ENCODE results near the gene DPM2.

The DPM2 gene

GRCh38 chr9:127915325-127915752, 22.3 kb downstream of the DPM2 start:
- Mint-ChIP-seq H3K27ac (peak overlapping the region; percentile 88), H3K27me3 (no peaks in the 10 kb centered on the region), H3K36me3 (ENCODE audit: low read depth) (peaks cover 27% of the 10 kb centered on the region), H3K9me3 (no peaks in the 10 kb centered on the region), H3K4me3 (peak overlapping the region; percentile 87), H3K4me1 (ENCODE audit: low read depth) (peaks cover 72% of the 10 kb centered on the region)

GRCh38 chr9:127913682-127914081, 24.0 kb downstream of the DPM2 start:
- Mint-ChIP-seq H3K27ac (peak overlapping the region; percentile 40), H3K9me3 (no peaks in the 10 kb centered on the region), H3K4me1 (ENCODE audit: low read depth) (peaks cover 55% of the 10 kb centered on the region), H3K4me3 (no peak overlapping the region), H3K27me3 (no peaks in the 10 kb centered on the region), H3K36me3 (ENCODE audit: low read depth) (peaks cover 28% of the 10 kb centered on the region)

DNA sequence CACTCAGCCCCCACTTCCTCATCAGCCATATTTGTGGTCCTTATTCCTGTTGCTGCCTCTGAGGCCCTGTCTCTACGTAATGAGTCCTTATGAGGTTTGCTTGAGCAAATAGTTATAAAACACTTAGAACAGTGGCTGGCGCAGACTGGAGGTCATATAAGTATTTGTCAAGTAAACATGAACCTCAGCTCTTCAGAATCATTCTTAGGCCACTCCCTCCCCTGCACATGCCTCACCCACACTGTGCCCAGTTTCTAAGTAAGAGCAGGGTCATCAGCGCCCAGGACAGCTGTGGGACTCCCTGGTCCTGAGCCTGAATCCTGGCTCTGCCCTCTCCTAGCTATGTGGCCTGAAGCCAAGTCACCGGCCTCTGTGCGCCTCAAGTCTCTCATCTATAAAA, 24.8 kb downstream of the DPM2 start:
- H3K36me3 Mint-ChIP-seq (ENCODE audit: low read depth) = peaks cover 34% of the 10 kb centered on the region
- no peaks in the 10 kb centered on the region for H3K9me3 Mint-ChIP-seq
- no peak overlapping the region for H3K4me3 Mint-ChIP-seq
- H3K27me3 Mint-ChIP-seq = no peaks in the 10 kb centered on the region
- H3K27ac Mint-ChIP-seq = peak overlapping the region; percentile 55
- H3K4me1 Mint-ChIP-seq (ENCODE audit: low read depth) = peaks cover 48% of the 10 kb centered on the region

DNA sequence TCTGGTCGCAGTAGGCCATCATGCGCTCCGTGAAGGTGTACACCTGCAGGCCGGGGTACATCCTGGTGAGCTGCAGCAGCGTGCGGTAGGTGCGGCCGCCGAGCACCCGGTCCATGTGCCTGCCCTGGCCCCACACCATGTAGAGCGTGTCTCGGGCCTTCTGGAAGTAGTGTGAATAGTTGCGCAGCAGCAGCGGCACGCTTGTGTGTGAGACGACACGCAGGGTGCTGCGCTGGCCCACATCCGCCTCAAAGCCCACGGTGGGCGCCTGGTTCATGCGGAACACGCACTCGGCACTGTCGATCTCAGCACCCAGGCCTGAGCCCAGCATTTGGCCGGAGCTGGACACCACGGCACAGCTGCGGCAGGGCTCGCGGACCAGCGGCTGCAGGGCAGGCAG, 25.4 kb downstream of the DPM2 start:
- no peaks in the 10 kb centered on the region for H3K9me3 Mint-ChIP-seq
- no peaks in the 10 kb centered on the region for H3K27me3 Mint-ChIP-seq
- H3K36me3 Mint-ChIP-seq (ENCODE audit: low read depth) = peaks cover 34% of the 10 kb centered on the region
- no peak overlapping the region for H3K27ac Mint-ChIP-seq
- peaks cover 46% of the 10 kb centered on the region for H3K4me1 Mint-ChIP-seq (ENCODE audit: low read depth)
- H3K4me3 Mint-ChIP-seq = no peak overlapping the region

DNA sequence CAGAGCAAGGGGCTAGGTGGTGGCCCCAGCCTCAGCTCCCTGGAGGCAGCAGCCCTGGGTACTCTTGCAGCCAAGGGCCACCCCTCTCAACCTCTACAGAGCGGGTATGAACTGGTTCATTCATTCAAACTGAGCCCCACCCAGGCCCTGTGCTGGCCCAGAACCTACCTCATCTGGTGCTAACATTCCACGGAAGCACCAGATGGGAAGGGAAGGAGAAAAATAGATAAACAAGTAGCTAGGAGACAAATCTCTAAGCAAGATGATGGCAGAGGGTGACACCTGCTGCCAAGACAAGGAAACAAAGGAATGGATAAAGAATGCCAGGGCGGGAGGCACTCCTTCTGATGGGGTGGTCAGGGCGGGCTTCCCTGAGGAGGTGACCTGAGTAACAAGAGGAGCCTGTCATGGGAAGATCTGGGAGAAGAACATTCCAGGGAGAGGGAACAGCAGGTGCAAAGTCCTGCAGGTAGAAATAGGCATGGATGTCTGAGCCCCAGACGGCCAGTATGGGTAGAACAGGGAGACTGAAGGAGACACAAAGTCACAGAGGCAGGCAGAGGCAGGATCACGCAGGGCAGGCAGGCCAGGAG, 26.9 kb downstream of the DPM2 start:
- no peak overlapping the region for H3K4me3 Mint-ChIP-seq
- no peaks in the 10 kb centered on the region for H3K27me3 Mint-ChIP-seq
- peaks cover 55% of the 10 kb centered on the region for H3K4me1 Mint-ChIP-seq (ENCODE audit: low read depth)
- H3K9me3 Mint-ChIP-seq = no peaks in the 10 kb centered on the region
- peak overlapping the region; percentile 83 for H3K27ac Mint-ChIP-seq
- H3K36me3 Mint-ChIP-seq (ENCODE audit: low read depth) = peaks cover 34% of the 10 kb centered on the region

GRCh38 chr9:127909839-127910273, 27.8 kb downstream of the DPM2 start:
- Mint-ChIP-seq H3K36me3 (ENCODE audit: low read depth) (peaks cover 34% of the 10 kb centered on the region), H3K9me3 (no peaks in the 10 kb centered on the region), H3K4me3 (no peak overlapping the region), H3K27ac (no peak overlapping the region), H3K4me1 (ENCODE audit: low read depth) (peaks cover 57% of the 10 kb centered on the region), H3K27me3 (no peaks in the 10 kb centered on the region)

GRCh38 chr9:127908660-127908926, 29.1 kb downstream of the DPM2 start:
- peaks cover 29% of the 10 kb centered on the region for H3K36me3 Mint-ChIP-seq (ENCODE audit: low read depth)
- no peak overlapping the region for H3K27ac Mint-ChIP-seq
- H3K4me1 Mint-ChIP-seq (ENCODE audit: low read depth) = peaks cover 64% of the 10 kb centered on the region
- no peak overlapping the region for H3K4me3 Mint-ChIP-seq
- H3K9me3 Mint-ChIP-seq = no peaks in the 10 kb centered on the region
- no peaks in the 10 kb centered on the region for H3K27me3 Mint-ChIP-seq

GRCh38 chr9:127907867-127908659, 29.6 kb downstream of the DPM2 start:
- peak overlapping the region; percentile 52 for H3K27ac Mint-ChIP-seq
- no peak overlapping the region for H3K4me3 Mint-ChIP-seq
- H3K27me3 Mint-ChIP-seq = no peaks in the 10 kb centered on the region
- H3K9me3 Mint-ChIP-seq = no peaks in the 10 kb centered on the region
- peaks cover 69% of the 10 kb centered on the region for H3K4me1 Mint-ChIP-seq (ENCODE audit: low read depth)
- peaks cover 27% of the 10 kb centered on the region for H3K36me3 Mint-ChIP-seq (ENCODE audit: low read depth)

- Mint-ChIP-seq H3K4me3 (peak overlapping the region; percentile 85), H3K27me3 (no peaks in the 10 kb centered on the region), H3K27ac (peak overlapping the region; percentile 98), H3K4me1 (ENCODE audit: low read depth) (peaks cover 63% of the 10 kb centered on the region), H3K9me3 (no peaks in the 10 kb centered on the region), H3K36me3 (ENCODE audit: low read depth) (peaks cover 11% of the 10 kb centered on the region)
Measured at GRCh38 chr9:127905788-127906191, 31.9 kb downstream of the DPM2 start.

GRCh38 chr9:127905004-127905728, 32.5 kb downstream of the DPM2 start:
- H3K4me3 Mint-ChIP-seq = peak overlapping the region; percentile 85
- H3K27ac Mint-ChIP-seq = peak overlapping the region; percentile 98
- H3K9me3 Mint-ChIP-seq = no peaks in the 10 kb centered on the region
- no peaks in the 10 kb centered on the region for H3K27me3 Mint-ChIP-seq
- H3K4me1 Mint-ChIP-seq (ENCODE audit: low read depth) = peaks cover 59% of the 10 kb centered on the region
- H3K36me3 Mint-ChIP-seq (ENCODE audit: low read depth) = peaks cover 7% of the 10 kb centered on the region

DNA sequence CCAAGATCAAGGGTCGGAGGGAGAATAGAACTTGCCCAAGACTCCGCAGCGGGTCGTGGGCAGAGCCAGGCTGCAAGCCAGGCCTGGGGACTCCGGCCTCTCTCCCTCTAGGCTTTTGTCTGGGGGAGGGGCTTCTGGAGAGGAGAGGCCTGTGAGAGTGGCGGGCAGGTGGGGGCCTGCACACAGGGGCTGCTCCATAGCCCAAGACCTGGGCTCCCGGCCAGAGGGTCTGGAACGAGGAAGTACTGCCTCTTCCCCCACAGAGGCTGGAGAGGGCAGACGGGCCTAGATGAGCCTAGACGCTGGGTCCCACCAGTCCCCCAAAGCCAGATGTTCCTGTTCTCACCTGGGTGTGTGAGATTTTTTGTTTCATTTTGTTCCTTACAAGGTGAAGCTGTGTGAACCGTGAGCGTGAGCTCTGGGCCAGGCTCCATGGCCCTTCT, 33.1 kb downstream of the DPM2 start:
- Mint-ChIP-seq H3K4me1 (ENCODE audit: low read depth) (peaks cover 65% of the 10 kb centered on the region), H3K27me3 (no peaks in the 10 kb centered on the region)

DNA sequence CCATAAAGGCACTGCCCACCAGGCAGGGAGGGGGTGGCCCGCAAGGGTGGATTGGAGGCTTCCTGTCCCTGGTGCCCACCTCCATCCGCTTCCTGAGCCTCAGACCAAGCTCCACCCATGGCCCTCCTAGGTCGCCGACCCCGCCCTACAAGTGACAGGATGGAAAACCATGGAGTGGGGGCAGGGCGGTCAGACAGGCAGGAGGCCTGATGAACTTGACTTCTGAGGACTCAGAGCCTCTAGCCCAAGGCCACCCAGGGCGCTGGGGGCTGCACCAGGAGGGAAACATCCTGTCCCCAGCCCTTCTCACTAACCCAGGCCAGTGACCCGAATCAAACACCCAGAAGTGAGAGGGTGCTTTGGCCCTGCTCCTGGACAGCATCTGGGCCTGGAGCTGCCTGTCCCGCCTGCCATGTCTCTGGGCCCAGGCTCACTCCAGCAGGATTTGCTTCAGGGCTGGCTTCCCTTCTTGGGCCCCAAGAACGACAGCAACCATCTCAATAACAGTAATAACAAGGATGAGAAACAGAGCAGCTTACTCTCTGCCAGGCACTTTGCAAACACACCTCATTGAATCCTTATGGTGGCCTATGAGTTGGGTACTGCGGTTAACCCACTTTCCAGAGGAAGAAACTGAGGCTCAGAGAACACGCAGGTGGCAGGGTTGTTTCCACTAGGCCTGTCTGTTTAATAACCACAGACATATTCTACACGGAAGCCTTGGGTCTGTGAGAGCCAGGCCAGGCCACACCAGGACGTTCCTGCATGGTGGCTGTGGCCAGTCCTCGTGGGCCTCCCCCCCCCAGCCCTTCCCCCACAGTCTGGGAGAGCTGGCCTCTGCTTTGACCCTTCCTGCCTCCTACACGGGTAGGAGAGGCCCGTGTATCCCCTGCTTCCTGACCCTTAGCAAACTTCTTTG, 33.8 kb downstream of the DPM2 start:
- Mint-ChIP-seq H3K36me3 (ENCODE audit: low read depth) (peaks cover 7% of the 10 kb centered on the region), H3K4me3 (peak overlapping the region; percentile 85), H3K9me3 (no peaks in the 10 kb centered on the region), H3K27me3 (no peaks in the 10 kb centered on the region), H3K27ac (peak overlapping the region; percentile 98), H3K4me1 (ENCODE audit: low read depth) (peaks cover 65% of the 10 kb centered on the region)

More for the DNA sequence above, 33.1 kb downstream of the DPM2 start:
- Mint-ChIP-seq H3K4me3 (peak overlapping the region; percentile 85), H3K27ac (peak overlapping the region; percentile 98), H3K36me3 (ENCODE audit: low read depth) (peaks cover 7% of the 10 kb centered on the region), H3K9me3 (no peaks in the 10 kb centered on the region)

- no peaks in the 10 kb centered on the region for H3K27me3 Mint-ChIP-seq
- H3K4me3 Mint-ChIP-seq = peak within 1 kb of the TSS; percentile 88
- peaks cover 42% of the 10 kb centered on the region for H3K4me1 Mint-ChIP-seq (ENCODE audit: low read depth)
- H3K9me3 Mint-ChIP-seq = no peaks in the 10 kb centered on the region
- peaks cover 25% of the 10 kb centered on the region for H3K36me3 Mint-ChIP-seq (ENCODE audit: low read depth)
- H3K27ac Mint-ChIP-seq = peak within 1 kb of the TSS; percentile 86
Measured at GRCh38 chr9:127899128-127899943, 38.3 kb downstream of the DPM2 start, which contains the start of gene ST6GALNAC6. ST6GALNAC6 (minus strand) TSS chr9:127899603; CDS start chr9:127897981, 1,622 bp downstream.
